Tibial nerve (tissue), 4 donors: ENCODE data around the gene MEIS2.

Source experiments
- CTCF ChIP-seq, 5 experiments: fragments of 200-600 bp in 3 of 5; fragments of 450-650 bp in 2 of 5; sonication (generic) in 3 of 5; IDR thresholded peaks; one replicate each; pipeline ENCODE4 v1.5.1; 2016 to 2019; ENCODE audit warnings: antibody characterized with exemption in 5 of 5, mild to moderate bottlenecking in 3 of 5, moderate library complexity in 2 of 5
- EP300 ChIP-seq, 2 donors: sonication (generic); formaldehyde crosslinking; IDR thresholded peaks; one replicate each; pipeline ENCODE4 v1.6.1; 2017; ENCODE audit warnings: antibody characterized with exemption in 2 of 2, mild to moderate bottlenecking in 1 of 2

- no peak for TF ChIP-seq CTCF (IDR thresholded peaks at IDR 0.05)
- TF ChIP-seq EP300 (IDR thresholded peaks at IDR 0.05), result no peak
These were observed 215.3 kb downstream of the MEIS2 start for GRCh38 chr15:36884936-36885635.
